Panc1 (cell line): Measurements from ENCODE around the gene SPIRE1. TPM values are rescaled to one million over a fixed set of nuclear protein-coding genes. Genes with fewer than 3 reads are reported as not detected.

Experiments
- ATAC-seq: fragments of 200-7000 bp; cut with Tn5 transposase; 2 replicates; pipeline ENCODE4 v1.9.1; 2020; ENCODE audit warnings: mild to moderate bottlenecking, moderate library complexity
- BruUV-seq: library from RNA; stranded (reverse); fragments of 400-500 nt; replicated peaks from 2 replicates; lab custom pipeline; 2021; lab: Mats Ljungman, UMichigan
- CTCF ChIA-PET: fragments of 300-600 bp; sonication (Branson Sonifier 250); formaldehyde crosslinking; loops from one replicate; lab custom pipeline; 2022; ENCODE audit warnings: antibody characterized with exemption; lab: Charles Lee
- POLR2A ChIA-PET: fragments of 300-600 bp; sonication (Branson Sonifier 250); formaldehyde crosslinking; loops from one replicate; lab custom pipeline; 2022; ENCODE audit warnings: antibody characterized with exemption; lab: Charles Lee
- DNase-seq: peaks from one replicate; pipeline ENCODE4 v3.0.0-alpha.2; 2010; ENCODE audit warnings: low read depth, low spot score
- H3K27ac ChIP-seq: 2 replicates; pipeline ENCODE4 v1.5.1; 2011; ENCODE audit warnings: mild to moderate bottlenecking, low read length, inconsistent platforms
- H3K27me3 ChIP-seq: fragments of 200-500 bp; sonication (Bioruptor generic); 2 replicates; pipeline ENCODE4 v1.6.0; 2014; ENCODE audit warnings: low read length, inconsistent platforms; ENCODE audit not compliant: control insufficient read depth, insufficient read depth
- H3K36me3 ChIP-seq: fragments of 200-500 bp; sonication (Bioruptor generic); 2 replicates; pipeline ENCODE4 v1.5.1; 2014; ENCODE audit warnings: inconsistent platforms, mild to moderate bottlenecking, low read length, moderate library complexity; ENCODE audit not compliant: control insufficient read depth, insufficient read depth
- H3K4me1 ChIP-seq: 2 replicates; pipeline ENCODE4 v1.5.1; 2011; ENCODE audit warnings: inconsistent platforms, mild to moderate bottlenecking, low read length, moderate library complexity; ENCODE audit not compliant: control insufficient read depth, insufficient read depth
- H3K4me3 ChIP-seq, 2 experiments: 2 replicates each; pipeline ENCODE4 v1.5.1; 2011 to 2012; ENCODE audit warnings: low read depth in 2 of 2, low read length in 2 of 2, mild to moderate bottlenecking in 2 of 2, inconsistent platforms in 1 of 2, moderate library complexity in 1 of 2
- H3K9me3 ChIP-seq: fragments of 200-500 bp; sonication (Bioruptor generic); 2 replicates; pipeline ENCODE4 v1.5.1; 2014; ENCODE audit warnings: low read depth, mild to moderate bottlenecking, inconsistent platforms, low read length, moderate library complexity; ENCODE audit not compliant: control insufficient read depth, insufficient read depth
- POLR2AphosphoS5 ChIP-seq: IDR thresholded peaks from 2 replicates; pipeline ENCODE4 v1.6.1; 2012; ENCODE audit warnings: mild to moderate bottlenecking, low read depth, low read length, moderate library complexity
- SIN3A ChIP-seq: IDR thresholded peaks from 2 replicates; pipeline ENCODE4 v1.6.1; 2012; ENCODE audit warnings: low read depth, mild to moderate bottlenecking, low read length, moderate library complexity, borderline replicate concordance; ENCODE audit not compliant: insufficient read depth
- TCF7L2 ChIP-seq: IDR thresholded peaks from 2 replicates; pipeline ENCODE4 v1.6.1; 2011; ENCODE audit warnings: mild to moderate bottlenecking, low read depth, low read length, inconsistent platforms
- in situ Hi-C: cut with HindIII; loops from 2 replicates; pipeline ENCODE4 v1.10.0; 2016; ENCODE audit warnings: low sequenced_read_pairs, low pct_unique_long_range_greater_than_20kb
- intact Hi-C: fragments of 100-400 bp; cut with micrococcal nuclease; formaldehyde crosslinking; loops from one replicate; pipeline ENCODE4 v1.10.0; 2022; ENCODE audit not compliant: unreplicated experiment
- total RNA-seq: library from RNA; stranded (reverse); gene quantifications from one replicate; pipeline ENCODE4 v1.2.1, GENCODE V29; 2021; ENCODE audit not compliant: unreplicated experiment
- TF ChIP-seq, protein P1 (sequence below), 2 experiments: IDR thresholded peaks; 2 replicates each; pipeline ENCODE4 v1.6.1; 2011 to 2012; ENCODE audit warnings: low read depth in 2 of 2, control low read depth in 1 of 2, low read length in 1 of 2, mild to moderate bottlenecking in 1 of 2, moderate library complexity in 1 of 2; ENCODE audit not compliant: insufficient read depth in 1 of 2
- TF ChIP-seq, protein P2 (sequence below): fragments of 450-650 bp; IDR thresholded peaks from 2 replicates; pipeline ENCODE4 v1.5.1; 2017; ENCODE audit warnings: mild to moderate bottlenecking

SPIRE1 gene
- total RNA-seq, 1 experiment from 2014 or later: 45.5 TPM

DNA sequence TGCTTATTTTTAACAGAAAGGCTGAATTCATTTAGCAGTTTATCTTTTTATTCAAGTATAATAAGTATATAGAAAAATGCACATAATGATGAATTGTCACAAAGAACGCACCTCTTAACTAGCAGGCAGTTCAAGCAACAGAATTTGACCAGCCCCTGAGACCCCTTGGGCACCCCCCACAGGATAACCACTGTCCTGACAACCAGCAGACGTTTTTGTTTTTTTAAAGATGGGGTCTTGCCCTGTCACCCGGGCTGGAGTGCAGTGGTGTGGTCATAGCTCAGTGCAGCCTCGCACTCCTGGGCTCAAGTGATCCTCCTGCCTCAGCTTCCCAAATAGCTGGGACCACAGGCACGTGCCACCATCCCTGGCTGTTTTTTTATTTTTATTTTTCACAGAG lies 236.2 kb downstream of the SPIRE1 start:
- no peak for ATAC-seq
- Histone ChIP-seq H3K4me3 (no peak overlapping the region), H3K4me1 (peaks cover 4% of the 10 kb centered on the region; the same call in 1 of the 2 replicates), H3K27ac (no peak overlapping the region), H3K9me3 (no peaks in the 10 kb centered on the region), H3K27me3 (no peaks in the 10 kb centered on the region), H3K36me3 (no peaks in the 10 kb centered on the region)
- intact Hi-C loops: no loop called here
- BruUV-seq: TSS peak; percentile 77
- in situ Hi-C loops: no loop called here
- no peak for TF ChIP-seq POLR2AphosphoS5
- TF ChIP-seq, protein P1, sequence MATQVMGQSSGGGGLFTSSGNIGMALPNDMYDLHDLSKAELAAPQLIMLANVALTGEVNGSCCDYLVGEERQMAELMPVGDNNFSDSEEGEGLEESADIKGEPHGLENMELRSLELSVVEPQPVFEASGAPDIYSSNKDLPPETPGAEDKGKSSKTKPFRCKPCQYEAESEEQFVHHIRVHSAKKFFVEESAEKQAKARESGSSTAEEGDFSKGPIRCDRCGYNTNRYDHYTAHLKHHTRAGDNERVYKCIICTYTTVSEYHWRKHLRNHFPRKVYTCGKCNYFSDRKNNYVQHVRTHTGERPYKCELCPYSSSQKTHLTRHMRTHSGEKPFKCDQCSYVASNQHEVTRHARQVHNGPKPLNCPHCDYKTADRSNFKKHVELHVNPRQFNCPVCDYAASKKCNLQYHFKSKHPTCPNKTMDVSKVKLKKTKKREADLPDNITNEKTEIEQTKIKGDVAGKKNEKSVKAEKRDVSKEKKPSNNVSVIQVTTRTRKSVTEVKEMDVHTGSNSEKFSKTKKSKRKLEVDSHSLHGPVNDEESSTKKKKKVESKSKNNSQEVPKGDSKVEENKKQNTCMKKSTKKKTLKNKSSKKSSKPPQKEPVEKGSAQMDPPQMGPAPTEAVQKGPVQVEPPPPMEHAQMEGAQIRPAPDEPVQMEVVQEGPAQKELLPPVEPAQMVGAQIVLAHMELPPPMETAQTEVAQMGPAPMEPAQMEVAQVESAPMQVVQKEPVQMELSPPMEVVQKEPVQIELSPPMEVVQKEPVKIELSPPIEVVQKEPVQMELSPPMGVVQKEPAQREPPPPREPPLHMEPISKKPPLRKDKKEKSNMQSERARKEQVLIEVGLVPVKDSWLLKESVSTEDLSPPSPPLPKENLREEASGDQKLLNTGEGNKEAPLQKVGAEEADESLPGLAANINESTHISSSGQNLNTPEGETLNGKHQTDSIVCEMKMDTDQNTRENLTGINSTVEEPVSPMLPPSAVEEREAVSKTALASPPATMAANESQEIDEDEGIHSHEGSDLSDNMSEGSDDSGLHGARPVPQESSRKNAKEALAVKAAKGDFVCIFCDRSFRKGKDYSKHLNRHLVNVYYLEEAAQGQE (IDR thresholded peaks at IDR 0.05; ENCODE audit: insufficient read depth in 1 of 2, low read depth in 2 of 2, low read length in 1 of 2): no peak
- no peak for TF ChIP-seq SIN3A
- TF ChIP-seq, protein P2, sequence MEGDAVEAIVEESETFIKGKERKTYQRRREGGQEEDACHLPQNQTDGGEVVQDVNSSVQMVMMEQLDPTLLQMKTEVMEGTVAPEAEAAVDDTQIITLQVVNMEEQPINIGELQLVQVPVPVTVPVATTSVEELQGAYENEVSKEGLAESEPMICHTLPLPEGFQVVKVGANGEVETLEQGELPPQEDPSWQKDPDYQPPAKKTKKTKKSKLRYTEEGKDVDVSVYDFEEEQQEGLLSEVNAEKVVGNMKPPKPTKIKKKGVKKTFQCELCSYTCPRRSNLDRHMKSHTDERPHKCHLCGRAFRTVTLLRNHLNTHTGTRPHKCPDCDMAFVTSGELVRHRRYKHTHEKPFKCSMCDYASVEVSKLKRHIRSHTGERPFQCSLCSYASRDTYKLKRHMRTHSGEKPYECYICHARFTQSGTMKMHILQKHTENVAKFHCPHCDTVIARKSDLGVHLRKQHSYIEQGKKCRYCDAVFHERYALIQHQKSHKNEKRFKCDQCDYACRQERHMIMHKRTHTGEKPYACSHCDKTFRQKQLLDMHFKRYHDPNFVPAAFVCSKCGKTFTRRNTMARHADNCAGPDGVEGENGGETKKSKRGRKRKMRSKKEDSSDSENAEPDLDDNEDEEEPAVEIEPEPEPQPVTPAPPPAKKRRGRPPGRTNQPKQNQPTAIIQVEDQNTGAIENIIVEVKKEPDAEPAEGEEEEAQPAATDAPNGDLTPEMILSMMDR: no peak
- TF ChIP-seq TCF7L2: no peak
- ChIA-PET CTCF (no interaction called here), POLR2A (no interaction called here)
- no peak for DNase-seq

DNA sequence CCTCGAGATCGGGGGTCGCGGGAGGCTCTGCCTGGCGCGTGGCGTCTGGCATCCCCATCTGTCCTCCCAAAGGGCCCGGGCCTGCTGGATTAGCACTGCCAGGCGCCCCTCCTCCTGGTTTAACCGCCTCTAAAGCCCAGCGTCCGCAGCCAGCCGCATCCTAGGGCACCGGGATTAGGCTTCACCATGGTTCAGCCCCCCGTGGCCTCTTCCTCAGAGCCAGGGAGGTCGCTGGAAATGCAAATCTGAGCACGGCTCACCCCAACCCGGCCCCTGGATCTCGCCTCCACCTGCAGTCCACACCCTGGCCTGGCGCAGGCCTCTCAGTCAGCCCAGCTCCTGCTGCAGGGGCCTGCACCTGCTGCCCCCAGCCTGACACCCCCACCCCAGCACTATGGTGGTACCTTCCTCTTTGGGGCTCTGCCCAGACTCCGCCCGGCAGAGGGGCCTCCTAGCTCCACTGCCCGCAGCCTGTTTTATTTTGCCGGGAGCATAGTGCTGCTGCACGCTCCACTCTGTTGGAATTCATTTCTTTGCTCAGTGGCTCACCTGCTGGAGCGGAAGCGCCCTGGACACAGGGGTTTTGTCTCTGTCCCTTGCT lies 237.0 kb downstream of the SPIRE1 start:
- ATAC-seq (peak; percentile 46), DNase-seq (no peak)
- CTCF ChIA-PET: no interaction called here
- H3K4me3 ChIP-seq: no peak overlapping the region
- intact Hi-C loops: no loop called here
- H3K36me3 ChIP-seq: no peaks in the 10 kb centered on the region
- in situ Hi-C loops: no loop called here
- BruUV-seq: no TSS peak
- no peak overlapping the region for H3K27ac ChIP-seq
- H3K4me1 ChIP-seq: peaks cover 4% of the 10 kb centered on the region; the same call in 1 of the 2 replicates
- POLR2A ChIA-PET: no interaction called here
- H3K9me3 ChIP-seq: no peaks in the 10 kb centered on the region
- H3K27me3 ChIP-seq: no peaks in the 10 kb centered on the region
- TF ChIP-seq, protein P2: no peak
- no peak for TF ChIP-seq SIN3A
- TF ChIP-seq TCF7L2: no peak
- TF ChIP-seq, protein P1 (IDR thresholded peaks at IDR 0.05; ENCODE audit: insufficient read depth in 1 of 2, low read depth in 2 of 2, low read length in 1 of 2): no peak
- no peak for TF ChIP-seq POLR2AphosphoS5
